GM23248 (cell line): Measurements from ENCODE around the gene C3orf62.

Source experiments
- EZH2 ChIP-seq: fragments of 200-600 bp; sonication (generic); IDR thresholded peaks from 2 replicates; pipeline ENCODE4 v1.6.1; 2018; ENCODE audit warnings: antibody characterized with exemption, mild to moderate bottlenecking; ENCODE audit not compliant: insufficient read depth, poor library complexity, severe bottlenecking
- EZH2phosphoT487 ChIP-seq: fragments of 200-600 bp; sonication (generic); IDR thresholded peaks from 2 replicates; pipeline ENCODE4 v1.6.1; 2018; ENCODE audit warnings: antibody characterized with exemption, moderate library complexity, mild to moderate bottlenecking, low read depth; ENCODE audit not compliant: insufficient read depth

DNA sequence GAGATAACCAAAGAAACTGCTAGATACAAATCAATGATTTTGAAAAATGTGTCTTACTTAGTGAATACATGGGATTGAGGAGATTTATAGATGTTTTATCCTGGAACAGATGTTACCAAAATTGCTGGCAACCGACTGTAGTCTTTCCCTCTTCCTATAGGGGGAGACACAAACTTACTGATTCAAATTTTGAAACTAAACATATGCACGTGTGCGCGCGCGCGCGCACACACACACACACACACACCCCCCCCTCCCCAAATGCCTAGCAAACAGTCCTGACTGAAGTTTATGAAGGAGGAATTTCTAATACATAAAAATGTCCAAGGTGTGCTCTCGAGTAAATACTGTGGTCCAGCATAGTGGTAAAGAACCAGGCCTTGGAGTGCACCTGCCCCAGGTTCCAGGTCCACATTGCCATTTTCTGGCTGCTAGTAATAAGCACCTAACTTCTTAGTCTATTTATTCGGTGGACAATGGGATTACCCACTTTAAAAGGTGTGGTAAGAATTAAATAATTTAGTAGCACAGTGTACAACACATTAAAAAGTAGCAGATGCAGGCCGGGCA is 18.5 kb upstream of the C3orf62 start:
- TF ChIP-seq EZH2, result no peak
- no peak for TF ChIP-seq EZH2phosphoT487
